DOHH2 (cell line): ENCODE results near the gene EPB41L3.

Experiments
- H3F3A ChIP-seq: fragments of 200-600 bp; sonication (generic), shearing (Covaris generic); 2 replicates; pipeline ENCODE4 v1.6.0; 2016; ENCODE audit warnings: antibody characterized with exemption, mild to moderate bottlenecking; ENCODE audit not compliant: control insufficient read depth, insufficient read depth
- H3K27ac ChIP-seq: fragments of 200-600 bp; sonication (generic); 2 replicates; pipeline ENCODE4 v1.5.1; 2014; ENCODE audit warnings: low read depth, mild to moderate bottlenecking, low read length, moderate library complexity
- H3K27me3 ChIP-seq: fragments of 200-600 bp; sonication (generic); 2 replicates; pipeline ENCODE4 v1.6.1; 2014; ENCODE audit warnings: mild to moderate bottlenecking, low read length, mixed read lengths; ENCODE audit not compliant: control insufficient read depth
- H3K36me3 ChIP-seq: fragments of 200-600 bp; sonication (generic); 2 replicates; pipeline ENCODE4 v1.6.1; 2014; ENCODE audit warnings: mild to moderate bottlenecking, low read length, moderate library complexity, mixed read lengths; ENCODE audit not compliant: control insufficient read depth
- H3K4me1 ChIP-seq: fragments of 200-600 bp; sonication (generic); 2 replicates; pipeline ENCODE4 v1.6.1; 2014; ENCODE audit warnings: mild to moderate bottlenecking, low read length, mixed read lengths; ENCODE audit not compliant: control insufficient read depth
- H3K4me2 ChIP-seq: fragments of 200-600 bp; sonication (generic); 2 replicates; pipeline ENCODE4 v1.6.0; 2014; ENCODE audit warnings: mild to moderate bottlenecking, low read length, moderate library complexity
- H3K4me3 ChIP-seq: fragments of 200-600 bp; sonication (generic); 2 replicates; pipeline ENCODE4 v1.5.1; 2014; ENCODE audit warnings: mild to moderate bottlenecking, low read length, mixed read lengths
- H3K79me2 ChIP-seq: fragments of 200-600 bp; sonication (generic); 2 replicates; pipeline ENCODE4 v1.6.1; 2014; ENCODE audit warnings: mild to moderate bottlenecking, low read length, mixed read lengths; ENCODE audit not compliant: control insufficient read depth
- H3K9me2 ChIP-seq: fragments of 200-600 bp; sonication (generic); replicated peaks from 2 replicates; pipeline ENCODE4 v1.6.1; 2014; ENCODE audit warnings: mild to moderate bottlenecking, low read length, mixed read lengths; ENCODE audit not compliant: control insufficient read depth
- H3K9me3 ChIP-seq: fragments of 200-600 bp; sonication (generic); 2 replicates; pipeline ENCODE4 v1.6.1; 2014; ENCODE audit warnings: antibody characterized with exemption, low read length, mixed read lengths; ENCODE audit not compliant: control insufficient read depth, insufficient read depth
- H4K20me1 ChIP-seq: fragments of 200-600 bp; sonication (generic); 2 replicates; pipeline ENCODE4 v1.6.0; 2014; ENCODE audit warnings: low read depth, mild to moderate bottlenecking, antibody characterized with exemption, low read length, moderate library complexity; ENCODE audit not compliant: control insufficient read depth, insufficient read depth
- EZH2phosphoT487 ChIP-seq: fragments of 200-600 bp; sonication (generic); IDR thresholded peaks from 2 replicates; pipeline ENCODE4 v1.6.1; 2017; ENCODE audit warnings: borderline replicate concordance, mild to moderate bottlenecking, antibody characterized with exemption, low read length, moderate library complexity, mixed read lengths
- TF ChIP-seq, protein P1 (sequence below): fragments of 200-600 bp; sonication (generic); IDR thresholded peaks from one replicate; pipeline ENCODE4 v1.5.1; 2014; ENCODE audit warnings: antibody characterized with exemption, mild to moderate bottlenecking, low read depth, low read length; ENCODE audit not compliant: poor library complexity, severe bottlenecking

The EPB41L3 gene

DNA sequence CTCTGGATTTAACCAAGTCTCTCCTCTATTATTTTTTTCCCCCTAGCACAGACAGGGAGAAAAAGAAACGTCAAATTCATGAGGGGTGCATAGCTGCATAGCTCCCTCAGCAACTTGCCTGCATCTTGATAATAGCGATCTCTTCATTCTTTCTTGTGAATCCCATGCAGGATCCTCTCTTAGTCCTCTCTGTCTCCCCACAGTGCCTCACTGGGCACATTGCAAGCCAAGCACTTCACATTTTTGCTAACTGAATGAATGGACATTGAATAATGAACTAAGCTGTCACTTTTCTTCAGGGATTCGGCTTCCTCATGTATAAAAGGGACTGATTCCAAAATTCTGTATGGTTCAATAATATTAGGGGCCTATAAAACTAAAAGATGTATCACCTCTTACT is 2.9 kb upstream of the EPB41L3 start:
- H3K4me2 ChIP-seq, result no peak overlapping the region
- no peaks in the 10 kb centered on the region for H3K9me2 ChIP-seq
- H3K4me3 ChIP-seq, result no peak overlapping the region
- no peaks in the 10 kb centered on the region for H3K27me3 ChIP-seq
- H3K4me1 ChIP-seq, result no peaks in the 10 kb centered on the region
- H4K20me1 ChIP-seq, result no peaks in the 10 kb centered on the region
- no peaks in the 10 kb centered on the region; the same call in 1 of the 2 replicates for H3K9me3 ChIP-seq
- no peaks in the 10 kb centered on the region for H3K79me2 ChIP-seq
- TF ChIP-seq EZH2phosphoT487, result no peak
- TF ChIP-seq, protein P1, sequence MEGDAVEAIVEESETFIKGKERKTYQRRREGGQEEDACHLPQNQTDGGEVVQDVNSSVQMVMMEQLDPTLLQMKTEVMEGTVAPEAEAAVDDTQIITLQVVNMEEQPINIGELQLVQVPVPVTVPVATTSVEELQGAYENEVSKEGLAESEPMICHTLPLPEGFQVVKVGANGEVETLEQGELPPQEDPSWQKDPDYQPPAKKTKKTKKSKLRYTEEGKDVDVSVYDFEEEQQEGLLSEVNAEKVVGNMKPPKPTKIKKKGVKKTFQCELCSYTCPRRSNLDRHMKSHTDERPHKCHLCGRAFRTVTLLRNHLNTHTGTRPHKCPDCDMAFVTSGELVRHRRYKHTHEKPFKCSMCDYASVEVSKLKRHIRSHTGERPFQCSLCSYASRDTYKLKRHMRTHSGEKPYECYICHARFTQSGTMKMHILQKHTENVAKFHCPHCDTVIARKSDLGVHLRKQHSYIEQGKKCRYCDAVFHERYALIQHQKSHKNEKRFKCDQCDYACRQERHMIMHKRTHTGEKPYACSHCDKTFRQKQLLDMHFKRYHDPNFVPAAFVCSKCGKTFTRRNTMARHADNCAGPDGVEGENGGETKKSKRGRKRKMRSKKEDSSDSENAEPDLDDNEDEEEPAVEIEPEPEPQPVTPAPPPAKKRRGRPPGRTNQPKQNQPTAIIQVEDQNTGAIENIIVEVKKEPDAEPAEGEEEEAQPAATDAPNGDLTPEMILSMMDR, result no peak
- H3K36me3 ChIP-seq, result no peaks in the 10 kb centered on the region
- H3K27ac ChIP-seq, result no peak overlapping the region
- H3F3A ChIP-seq, result no peaks in the 10 kb centered on the region

- H4K20me1 ChIP-seq, result no peaks in the 10 kb centered on the region
- no peaks in the 10 kb centered on the region; the same call in 1 of the 2 replicates for H3K9me3 ChIP-seq
- H3K36me3 ChIP-seq, result no peaks in the 10 kb centered on the region
- no peak overlapping the region for H3K4me2 ChIP-seq
- no peak overlapping the region for H3K4me3 ChIP-seq
- no peak overlapping the region for H3K27ac ChIP-seq
- H3K9me2 ChIP-seq, result no peaks in the 10 kb centered on the region
- no peaks in the 10 kb centered on the region for H3K79me2 ChIP-seq
- H3K27me3 ChIP-seq, result no peaks in the 10 kb centered on the region
- no peaks in the 10 kb centered on the region for H3K4me1 ChIP-seq
- no peak for TF ChIP-seq EZH2phosphoT487
- TF ChIP-seq, protein P1, result no peak
- H3F3A ChIP-seq, result no peaks in the 10 kb centered on the region
Observed at GRCh38 chr18:5543036-5543680, 639 bp downstream of the EPB41L3 start.

DNA sequence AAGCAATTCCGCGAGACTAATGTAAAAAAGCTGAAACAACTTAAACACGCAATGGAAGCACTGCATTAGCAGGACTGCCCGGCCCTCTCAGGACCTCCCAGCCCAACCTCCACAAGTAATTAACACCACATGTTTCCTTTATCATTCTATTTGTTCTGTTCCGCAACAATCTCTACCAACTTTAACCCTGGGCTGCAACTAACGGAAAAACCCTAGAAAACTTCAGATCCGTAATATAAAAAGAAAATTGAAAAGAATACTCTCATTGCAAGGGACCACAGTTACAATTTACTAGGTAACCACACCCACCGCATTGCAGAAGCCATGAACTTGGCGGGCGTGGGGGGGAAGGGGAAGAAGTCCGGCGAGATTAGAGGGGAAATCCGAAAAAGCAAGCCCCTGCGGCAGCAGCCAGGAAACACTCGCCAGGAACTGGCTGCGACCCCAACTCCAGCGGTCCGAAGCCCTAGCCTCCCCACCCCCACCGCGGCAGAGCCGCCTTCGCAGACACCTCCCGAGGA is 1.2 kb downstream of the EPB41L3 start:
- TF ChIP-seq, protein P1, result no peak
- no peak for TF ChIP-seq EZH2phosphoT487
- H3K4me3 ChIP-seq, result no peak overlapping the region
- no peaks in the 10 kb centered on the region for H3F3A ChIP-seq

More for the DNA sequence above, 1.2 kb downstream of the EPB41L3 start:
- Histone ChIP-seq H3K4me2 (no peak overlapping the region), H3K79me2 (no peaks in the 10 kb centered on the region), H3K4me1 (no peaks in the 10 kb centered on the region), H3K36me3 (no peaks in the 10 kb centered on the region), H3K9me2 (no peaks in the 10 kb centered on the region), H3K9me3 (no peaks in the 10 kb centered on the region; the same call in 1 of the 2 replicates), H4K20me1 (no peaks in the 10 kb centered on the region), H3K27me3 (no peaks in the 10 kb centered on the region), H3K27ac (no peak overlapping the region)
